Astrocyte of the cerebellum (primary cell): Measurements from ENCODE around the gene TNNT1.

Experiments
- DNase-seq: peaks from one replicate; pipeline ENCODE4 v3.0.0-alpha.2; 2011; ENCODE audit warnings: low read depth
- H3K4me3 ChIP-seq: 2 replicates; pipeline ENCODE4 v1.5.1; 2011; ENCODE audit warnings: mild to moderate bottlenecking, low read depth, low read length, moderate library complexity
- in situ Hi-C: cut with HindIII; loops from 2 replicates; pipeline ENCODE4 v1.10.0; 2017; ENCODE audit warnings: low sequenced_read_pairs
- TF ChIP-seq, protein P1 (sequence below): IDR thresholded peaks from 2 replicates; pipeline ENCODE4 v1.5.1; 2012; ENCODE audit warnings: low read length, low read depth, moderate library complexity, mild to moderate bottlenecking; ENCODE audit errors: missing control alignments

TNNT1 gene

DNA sequence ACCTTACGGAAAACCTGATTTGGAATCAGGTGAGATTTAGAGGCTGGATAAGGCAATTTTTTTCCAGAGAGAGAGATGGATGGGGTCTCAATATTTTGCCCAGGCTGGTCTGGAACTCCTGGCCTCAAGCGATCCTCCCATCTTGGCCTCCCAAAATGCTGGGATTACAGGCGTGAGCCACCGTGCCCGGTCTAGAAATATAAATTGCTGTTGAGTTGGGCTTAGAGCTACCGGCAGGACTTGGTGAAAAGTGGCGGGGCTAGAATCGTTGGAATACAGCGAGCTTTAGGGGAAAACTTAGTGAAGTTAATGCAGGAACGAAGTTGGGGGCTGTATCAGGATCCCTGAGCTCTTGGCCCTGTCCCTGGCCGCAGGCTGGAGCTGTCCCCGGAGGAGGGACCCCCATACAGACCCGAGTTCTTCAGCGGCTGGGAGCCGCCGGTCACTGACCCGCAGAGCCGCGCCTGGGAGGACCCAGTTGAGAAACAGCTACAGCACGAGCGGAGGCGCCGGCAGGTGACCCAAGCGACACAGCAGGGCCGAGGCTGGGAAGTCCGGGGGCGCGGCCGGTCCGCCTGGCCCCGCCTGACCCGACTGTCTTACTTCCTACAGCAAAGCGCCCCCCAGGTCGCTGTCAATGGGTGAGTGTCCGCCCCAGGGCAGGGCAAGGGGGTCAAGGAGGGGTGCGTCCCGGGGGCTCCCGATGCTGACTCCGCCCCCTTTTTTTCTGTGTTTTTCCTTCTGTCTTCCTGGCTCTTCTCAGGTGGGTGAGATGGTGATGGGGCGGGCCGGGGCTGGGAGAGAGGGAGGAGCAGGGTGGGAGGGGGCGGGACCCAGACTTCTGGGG, 65.8 kb downstream of the TNNT1 start:
- DNase-seq = no peak
- in situ Hi-C loops = loop anchor here (10.0 kb wide), 1 partner anchor 628 kb away; no protein-coding TSS in a partner anchor
- TF ChIP-seq, protein P1, sequence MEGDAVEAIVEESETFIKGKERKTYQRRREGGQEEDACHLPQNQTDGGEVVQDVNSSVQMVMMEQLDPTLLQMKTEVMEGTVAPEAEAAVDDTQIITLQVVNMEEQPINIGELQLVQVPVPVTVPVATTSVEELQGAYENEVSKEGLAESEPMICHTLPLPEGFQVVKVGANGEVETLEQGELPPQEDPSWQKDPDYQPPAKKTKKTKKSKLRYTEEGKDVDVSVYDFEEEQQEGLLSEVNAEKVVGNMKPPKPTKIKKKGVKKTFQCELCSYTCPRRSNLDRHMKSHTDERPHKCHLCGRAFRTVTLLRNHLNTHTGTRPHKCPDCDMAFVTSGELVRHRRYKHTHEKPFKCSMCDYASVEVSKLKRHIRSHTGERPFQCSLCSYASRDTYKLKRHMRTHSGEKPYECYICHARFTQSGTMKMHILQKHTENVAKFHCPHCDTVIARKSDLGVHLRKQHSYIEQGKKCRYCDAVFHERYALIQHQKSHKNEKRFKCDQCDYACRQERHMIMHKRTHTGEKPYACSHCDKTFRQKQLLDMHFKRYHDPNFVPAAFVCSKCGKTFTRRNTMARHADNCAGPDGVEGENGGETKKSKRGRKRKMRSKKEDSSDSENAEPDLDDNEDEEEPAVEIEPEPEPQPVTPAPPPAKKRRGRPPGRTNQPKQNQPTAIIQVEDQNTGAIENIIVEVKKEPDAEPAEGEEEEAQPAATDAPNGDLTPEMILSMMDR = no peak
- H3K4me3 ChIP-seq = no peak overlapping the region
